GM19395 (cell line): ENCODE results near the gene EXOC3L1.

Source experiments
- ATAC-seq: cut with Tn5 transposase; IDR thresholded peaks from one replicate; pipeline ENCODE4 v1.9.1; 2021; ENCODE audit warnings: mild to moderate bottlenecking, moderate library complexity; ENCODE audit not compliant: unreplicated experiment

The EXOC3L1 gene

DNA sequence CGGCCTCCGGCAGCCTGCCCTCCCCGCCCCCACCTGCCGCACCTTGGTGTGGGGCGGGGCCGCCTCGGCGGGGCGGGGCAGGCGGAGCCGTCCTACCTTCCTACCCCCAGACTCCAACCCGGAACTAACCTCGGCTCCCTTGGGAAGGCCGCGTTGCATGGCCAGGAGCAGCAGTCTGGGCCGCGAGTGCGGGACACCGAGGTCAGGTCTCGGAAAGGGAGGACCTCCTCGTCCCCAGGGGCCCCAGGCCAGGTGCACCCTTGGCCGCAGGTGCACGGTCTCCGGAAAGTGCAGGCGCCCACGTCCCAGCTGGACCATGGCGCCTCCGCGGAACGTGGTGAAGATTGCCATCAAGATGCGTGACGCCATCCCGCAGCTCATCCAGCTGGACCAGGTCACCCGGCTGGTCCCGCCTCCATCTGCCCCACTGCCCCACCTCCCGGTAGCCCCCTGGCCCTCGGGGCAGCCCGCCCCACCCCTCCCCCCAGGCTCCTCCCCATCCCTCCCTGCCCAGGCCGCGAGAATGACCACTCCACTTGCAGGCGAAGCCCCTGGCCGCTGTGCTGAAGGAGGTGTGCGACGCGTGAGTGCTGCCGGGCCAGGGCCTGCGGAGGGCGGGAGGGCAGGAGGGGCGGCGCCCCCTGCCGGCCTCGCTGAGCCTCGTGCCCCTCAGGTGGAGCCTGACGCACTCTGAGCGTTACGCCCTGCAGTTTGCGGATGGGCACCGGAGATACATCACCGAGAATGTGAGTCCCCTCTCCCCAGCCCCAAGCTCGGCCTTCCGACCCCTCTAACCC is 9.3 kb upstream of the EXOC3L1 start, which contains the start of gene ELMO3:
Gene ELMO3, plus strand, starts transcription at position 121 of the 797 bp plus-strand sequence. Its CDS starts 196 bp downstream, at position 317.
- no peak for ATAC-seq

DNA sequence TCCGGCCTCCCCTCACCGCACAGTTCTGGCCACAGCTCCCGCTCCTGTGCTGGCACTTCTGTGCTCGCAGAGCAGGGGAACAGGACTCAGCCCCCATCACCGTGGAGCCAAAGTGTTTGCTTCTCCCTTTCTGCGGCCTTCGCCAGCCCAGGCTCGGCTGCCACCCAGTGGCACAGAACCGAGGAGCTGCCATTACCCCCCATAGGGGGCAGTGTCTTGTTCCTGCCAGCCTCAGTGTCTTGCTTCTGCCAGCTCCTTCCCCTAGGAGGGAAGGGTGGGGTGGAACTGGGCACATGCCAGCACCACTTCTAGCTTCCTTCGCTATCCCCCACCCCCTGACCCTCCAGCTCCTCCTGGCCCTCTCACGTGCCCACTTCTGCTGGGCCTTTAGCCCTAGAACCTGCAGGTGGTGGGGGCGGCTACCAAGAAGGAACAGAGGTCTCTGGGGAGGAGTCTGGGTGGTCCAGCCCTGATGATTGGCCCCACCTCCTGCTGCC is 8.3 kb upstream of the EXOC3L1 start:
- ATAC-seq: no peak

DNA sequence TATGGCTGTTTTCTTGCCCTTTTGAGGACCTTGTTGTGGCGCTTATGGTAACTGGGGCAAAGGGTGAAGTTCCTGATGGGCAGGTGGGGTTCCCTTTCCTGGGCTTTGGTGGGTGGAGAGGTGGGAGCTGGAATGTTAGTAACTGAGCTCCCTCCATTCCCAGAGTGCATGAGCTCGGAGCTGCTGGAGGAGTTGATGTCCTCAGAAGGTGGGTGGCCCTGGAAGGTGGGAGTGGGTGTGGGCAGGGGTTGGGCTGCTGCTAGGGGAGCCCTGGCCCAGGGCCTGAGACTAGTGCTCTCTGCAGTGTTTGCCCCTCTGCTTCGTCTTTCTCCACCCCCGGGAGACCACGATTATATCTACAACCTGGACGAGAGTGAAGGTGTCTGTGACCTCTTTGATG is 7.8 kb upstream of the EXOC3L1 start:
- ATAC-seq: no peak

DNA sequence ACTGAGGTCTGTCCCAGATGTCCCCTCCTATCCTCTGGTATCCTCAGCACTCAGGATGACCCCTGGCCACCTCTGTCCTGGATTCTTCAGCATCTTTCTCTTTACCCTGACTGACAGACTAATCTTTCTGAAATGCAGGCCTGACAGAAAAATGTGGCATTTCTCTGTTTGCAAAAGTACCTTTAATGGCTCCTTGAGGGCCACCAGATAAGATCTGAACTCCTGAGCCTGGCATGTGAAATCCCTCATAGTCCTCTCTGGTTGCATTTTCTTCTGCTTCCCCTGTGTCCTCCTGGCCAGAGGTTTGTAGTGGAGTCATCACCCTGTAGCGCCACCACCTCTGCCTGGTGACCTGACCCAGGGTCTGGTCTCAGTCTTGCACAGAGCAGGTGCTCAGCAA is 6.9 kb upstream of the EXOC3L1 start:
- ATAC-seq: no peak

DNA sequence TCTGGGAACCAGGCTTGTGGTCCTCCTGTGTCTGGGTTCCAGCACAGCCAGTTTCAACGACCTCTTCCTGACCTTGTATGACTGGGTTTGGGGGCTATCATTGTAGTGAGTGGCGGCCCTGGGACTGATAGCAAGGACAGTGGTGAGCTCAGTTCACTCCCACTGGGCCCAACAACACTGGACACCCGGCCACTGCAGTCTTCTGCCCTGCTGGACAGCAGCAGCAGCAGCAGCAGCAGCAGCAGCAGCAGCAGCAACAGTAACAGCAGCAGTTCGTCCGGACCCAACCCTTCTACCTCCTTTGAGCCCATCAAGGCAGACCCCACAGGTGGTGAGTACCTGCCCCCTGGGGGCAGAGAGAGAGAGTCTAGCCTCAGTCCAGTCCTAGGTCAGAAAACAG is 5.7 kb upstream of the EXOC3L1 start:
- no peak for ATAC-seq

DNA sequence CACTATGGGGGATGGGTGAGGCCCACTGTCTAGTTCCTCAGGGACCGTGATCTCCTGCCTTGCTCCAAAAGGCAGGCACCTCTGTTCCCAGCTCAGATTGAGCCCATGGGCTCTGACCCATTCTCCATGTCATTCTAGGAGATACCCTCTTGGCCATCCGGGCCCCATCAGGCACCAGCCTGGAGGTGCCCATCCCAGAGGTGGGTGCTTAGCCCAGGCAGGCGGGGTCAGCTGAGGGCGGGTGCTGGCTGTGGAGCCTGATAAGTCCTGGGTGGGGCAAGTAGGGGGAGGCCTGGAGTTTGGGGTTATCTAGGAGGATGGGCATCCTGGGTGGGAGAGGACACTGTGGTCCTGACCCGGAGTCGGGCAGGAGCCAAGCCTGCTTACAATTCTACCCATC is 4.3 kb upstream of the EXOC3L1 start:
- no peak for ATAC-seq

DNA sequence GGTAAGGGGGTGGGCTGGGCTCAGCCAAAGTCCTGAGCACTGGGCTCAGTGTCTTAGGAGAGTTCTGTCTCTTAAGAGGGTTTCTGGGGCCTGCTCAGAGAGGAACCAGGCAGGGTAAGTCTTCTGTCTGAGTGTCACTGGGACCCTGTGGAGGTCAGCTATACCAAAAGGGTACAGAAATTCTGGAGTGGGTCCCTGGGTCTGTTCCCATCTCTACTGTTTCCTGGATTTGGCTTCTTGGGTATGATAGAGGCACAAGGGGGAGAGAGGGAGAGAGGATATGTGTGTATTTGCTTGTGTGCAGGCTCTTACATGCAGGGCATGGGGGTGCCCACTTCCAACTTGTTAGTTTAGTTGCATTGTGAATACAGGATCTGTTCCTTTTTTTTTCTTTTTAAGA is 3.6 kb upstream of the EXOC3L1 start:
- ATAC-seq: no peak

DNA sequence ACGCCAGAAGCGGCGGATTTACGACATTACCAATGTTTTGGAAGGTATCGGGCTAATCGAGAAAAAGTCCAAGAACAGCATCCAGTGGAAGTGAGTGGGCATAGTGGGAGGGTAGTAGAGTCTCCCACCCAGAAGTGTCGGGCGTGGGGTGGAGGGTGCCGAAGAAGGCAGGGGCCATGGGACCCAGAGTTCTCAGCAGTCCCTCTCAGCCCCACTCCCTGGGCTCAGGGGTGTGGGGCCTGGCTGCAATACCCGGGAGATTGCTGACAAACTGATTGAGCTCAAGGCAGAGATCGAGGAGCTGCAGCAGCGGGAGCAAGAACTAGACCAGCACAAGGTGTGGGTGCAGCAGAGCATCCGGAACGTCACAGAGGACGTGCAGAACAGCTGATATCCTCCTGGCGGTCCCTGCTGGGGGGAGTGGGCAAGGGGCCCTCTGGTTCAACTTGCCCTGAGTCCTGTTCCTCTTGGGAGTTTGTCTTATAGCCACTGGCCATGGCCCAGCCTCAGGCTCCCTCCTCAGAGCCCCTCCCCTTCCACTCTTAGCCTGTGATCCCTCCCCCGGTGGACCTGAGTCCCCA is 2.9 kb upstream of the EXOC3L1 start:
- no peak for ATAC-seq

DNA sequence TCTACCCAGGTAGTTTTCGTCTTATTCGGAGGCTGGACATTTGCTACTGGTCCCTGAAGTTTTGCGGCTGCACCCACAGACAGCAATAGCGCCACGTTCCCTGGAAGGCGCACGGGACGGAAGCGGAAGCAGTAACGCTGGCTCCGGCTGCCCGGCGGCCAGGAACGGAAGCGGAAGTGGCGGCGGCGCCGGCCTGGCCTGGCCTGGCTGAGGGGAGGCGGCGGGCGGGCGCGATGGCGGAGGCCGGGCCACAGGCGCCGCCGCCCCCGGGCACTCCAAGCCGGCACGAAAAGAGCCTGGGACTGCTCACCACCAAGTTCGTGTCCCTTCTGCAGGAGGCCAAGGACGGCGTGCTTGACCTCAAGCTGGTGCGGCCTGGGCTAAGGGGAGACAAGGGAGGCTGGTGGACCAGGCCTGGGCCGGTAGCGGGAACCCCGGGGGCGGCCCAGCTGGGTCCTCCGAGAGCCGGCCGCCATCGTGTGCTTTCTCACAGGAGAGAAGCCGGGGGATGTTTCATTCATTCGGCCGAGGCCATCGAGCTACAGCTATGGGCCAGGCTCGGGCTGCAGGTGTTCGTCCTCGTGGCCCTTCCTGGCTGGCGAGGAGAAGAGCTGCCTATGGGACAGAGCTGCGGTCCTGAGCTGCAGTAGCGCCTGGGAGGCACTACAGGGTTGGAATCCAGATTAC is 2.2 kb upstream of the EXOC3L1 start, which contains the start of gene E2F4:
Gene E2F4, plus strand, starts transcription at position 161 of the 687 bp plus-strand sequence. Its CDS starts 73 bp downstream, at position 234.
- peak; percentile 84 for ATAC-seq

DNA sequence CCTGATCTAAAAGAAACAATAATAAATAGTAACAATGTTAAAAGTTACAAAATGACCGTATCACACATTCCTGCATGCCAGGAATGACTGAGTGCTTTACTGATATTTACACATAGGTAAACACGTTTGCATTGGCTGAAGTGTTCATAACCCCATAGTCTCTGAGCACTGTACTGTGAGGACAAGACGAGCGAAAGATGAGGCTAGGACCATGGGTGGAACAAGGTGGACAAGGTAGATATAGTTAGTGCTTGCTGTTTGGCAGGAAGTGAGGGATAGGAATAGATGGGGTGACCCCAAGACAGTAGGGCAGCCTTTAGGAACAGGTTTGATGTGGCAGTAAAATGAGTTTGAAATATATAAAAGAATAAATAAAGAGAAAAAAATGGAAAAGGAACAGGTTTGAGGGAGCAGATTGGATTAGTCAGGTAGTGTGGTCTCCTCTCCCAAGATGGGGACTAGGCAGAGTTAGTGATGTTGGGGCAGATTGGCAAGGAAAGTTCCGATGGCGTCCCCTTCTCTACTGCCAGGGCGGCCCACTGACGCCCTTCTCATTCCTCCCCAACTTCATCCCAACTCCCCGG is 1.6 kb upstream of the EXOC3L1 start:
- ATAC-seq: peak; percentile 4

DNA sequence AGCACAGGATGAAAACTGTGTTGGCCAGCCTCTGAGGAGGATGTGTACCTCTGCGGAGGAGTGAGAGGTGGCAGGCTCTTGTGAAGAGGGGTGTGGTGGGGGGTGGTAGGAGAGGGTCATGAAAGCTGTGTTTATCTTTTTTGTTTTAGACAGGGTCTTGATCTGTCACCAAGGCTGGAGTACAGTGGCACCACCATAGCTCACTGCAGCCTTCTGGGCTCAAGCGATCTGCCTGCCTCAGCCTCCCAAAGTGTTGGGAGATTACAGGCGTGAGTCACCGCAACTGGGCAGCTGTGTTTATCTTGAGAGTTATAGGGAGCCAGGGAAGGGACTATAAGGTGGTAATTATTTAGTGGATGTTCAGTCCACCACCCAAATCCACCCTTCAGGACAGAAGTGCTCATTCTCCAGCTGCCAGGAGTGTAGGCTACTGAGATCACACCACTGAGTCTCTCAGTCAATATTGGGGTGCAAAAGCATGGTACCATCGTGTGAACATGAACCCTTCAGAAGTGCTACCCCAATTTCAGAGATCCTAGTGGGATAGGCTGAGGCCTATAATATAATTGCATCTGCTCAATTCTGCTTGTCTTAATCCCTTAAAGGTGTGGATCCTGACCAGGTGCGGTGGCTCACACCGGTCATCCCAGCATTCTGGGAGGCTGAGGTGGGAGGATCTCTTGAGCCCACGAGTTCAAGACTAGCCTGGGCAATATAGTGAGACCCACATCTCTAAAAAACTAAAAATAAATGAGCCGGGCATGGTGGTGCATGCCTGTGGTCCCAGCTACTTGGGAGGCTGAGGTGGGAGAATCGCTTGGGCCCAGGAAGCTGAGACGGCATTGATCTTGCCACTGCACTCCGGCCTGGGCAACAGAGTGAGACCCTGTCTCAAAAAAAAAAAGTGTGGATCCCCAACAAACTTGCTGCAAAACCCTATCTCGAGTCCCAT is 788 bp upstream of the EXOC3L1 start:
- no peak for ATAC-seq

DNA sequence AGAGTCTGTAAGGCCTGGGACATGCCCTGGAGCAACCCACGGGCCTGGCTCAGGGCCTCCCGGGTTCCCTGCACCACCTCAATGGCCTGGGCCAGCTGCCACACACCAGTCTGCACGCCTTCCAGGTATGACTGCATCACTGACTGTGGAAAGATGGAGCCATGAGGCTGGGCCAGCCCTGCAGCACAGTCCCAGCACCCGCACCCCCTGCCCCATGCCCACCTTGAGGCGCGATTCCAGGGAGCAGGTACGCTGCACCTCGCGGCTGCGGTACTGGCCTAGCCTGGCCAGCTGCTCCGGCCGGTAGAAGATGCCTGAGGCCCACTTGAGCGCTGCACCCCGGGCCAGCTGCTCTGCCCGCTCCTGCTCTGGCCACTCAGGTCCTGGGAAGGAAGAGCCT is 1.1 kb downstream of the EXOC3L1 start:
- ATAC-seq: no peak

DNA sequence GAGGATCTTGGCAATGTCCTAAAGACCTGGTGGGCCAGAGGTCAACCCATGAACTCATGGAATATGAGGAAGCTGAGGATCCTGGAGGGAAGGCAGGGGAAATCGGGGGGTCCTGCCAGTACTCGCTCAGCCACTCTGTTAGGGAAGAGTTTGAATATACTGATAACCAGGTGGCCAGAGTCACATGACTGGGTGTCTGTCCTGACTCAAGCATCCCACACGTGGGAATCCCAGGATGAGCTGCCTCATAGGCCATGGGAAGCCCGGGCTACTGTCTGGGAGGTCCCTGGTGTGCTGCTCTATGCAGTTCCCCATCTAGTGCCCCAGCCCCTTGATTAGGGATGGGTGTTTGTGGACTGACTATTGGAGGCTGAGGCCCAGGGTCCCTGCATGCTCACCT is 1.6 kb downstream of the EXOC3L1 start:
- no peak for ATAC-seq

DNA sequence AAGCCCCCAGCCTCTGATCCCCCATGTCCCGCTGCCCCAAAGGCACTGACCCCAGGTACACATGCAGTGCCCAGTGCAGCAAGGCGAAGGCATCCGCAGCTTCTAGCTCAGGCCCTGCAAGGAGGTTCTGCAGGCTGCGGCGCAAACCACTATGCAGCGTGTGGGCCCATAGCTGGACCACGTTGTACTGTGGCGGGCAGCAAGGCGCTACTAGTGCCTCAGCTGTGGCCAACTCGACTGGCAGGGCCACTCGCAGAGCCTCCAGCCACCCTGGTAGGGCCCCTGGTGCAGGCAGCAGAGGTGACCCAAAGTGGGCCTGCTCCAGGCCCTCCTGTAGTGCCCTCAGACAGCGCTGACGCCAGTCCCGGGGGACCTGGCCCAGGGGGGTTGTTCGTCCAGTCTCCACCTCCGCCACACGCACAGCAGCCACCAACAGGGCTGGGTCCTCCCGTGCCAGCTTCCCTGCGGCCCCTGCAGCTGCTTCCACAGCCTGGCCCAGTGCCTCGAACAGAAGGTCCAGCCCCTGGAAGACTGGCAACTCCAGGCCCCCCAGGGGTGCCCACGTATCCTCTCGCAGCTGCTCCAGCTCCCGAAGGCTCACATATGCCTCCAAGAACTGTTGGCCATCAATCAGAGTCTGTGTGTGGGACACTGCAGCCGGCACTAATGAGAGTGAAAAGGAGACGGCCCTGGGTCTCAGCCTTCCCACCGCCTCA is 2.6 kb downstream of the EXOC3L1 start:
- ATAC-seq: no peak

DNA sequence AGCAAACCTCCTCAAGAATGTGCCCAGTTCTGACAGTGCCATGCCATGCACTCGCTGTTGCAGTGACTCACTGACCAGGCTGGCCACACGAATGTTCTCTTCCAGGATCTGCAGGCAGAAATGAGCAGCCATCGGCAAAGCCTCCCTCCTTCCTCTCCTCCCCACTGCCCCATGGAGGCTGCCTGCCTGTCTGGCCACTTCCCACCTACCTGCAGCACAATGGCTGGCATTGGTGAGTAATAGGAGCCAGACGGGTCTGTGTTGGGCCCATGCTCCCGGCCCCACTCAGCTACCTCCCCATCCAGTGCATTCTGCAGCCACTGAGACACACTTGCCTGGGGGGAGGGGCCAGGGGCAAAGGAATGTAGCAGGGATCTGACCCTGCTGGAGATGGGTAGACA is 3.4 kb downstream of the EXOC3L1 start:
- ATAC-seq: no peak

DNA sequence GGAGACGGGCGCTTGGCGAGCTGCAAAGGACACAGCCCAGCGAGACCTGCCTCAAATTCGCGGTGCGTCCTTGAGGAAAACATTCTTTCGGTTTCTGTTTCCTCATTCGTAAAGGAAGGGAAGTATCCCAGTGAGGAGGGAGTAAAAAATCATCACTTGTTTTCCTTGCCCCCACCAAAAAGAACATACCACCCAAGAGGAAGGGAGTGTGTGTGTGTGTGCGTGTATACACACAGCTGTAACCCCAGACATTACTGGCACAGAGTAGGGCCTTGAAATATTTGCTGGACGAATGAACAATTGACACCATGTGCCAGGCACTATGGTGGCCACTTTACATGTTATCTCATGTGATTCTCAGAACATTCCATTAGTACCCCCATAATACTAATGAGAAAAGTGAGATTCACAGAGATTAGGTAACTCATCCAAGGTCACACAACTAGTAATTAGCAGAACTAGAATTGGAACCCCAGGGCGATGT is 4.2 kb downstream of the EXOC3L1 start:
- no peak for ATAC-seq

DNA sequence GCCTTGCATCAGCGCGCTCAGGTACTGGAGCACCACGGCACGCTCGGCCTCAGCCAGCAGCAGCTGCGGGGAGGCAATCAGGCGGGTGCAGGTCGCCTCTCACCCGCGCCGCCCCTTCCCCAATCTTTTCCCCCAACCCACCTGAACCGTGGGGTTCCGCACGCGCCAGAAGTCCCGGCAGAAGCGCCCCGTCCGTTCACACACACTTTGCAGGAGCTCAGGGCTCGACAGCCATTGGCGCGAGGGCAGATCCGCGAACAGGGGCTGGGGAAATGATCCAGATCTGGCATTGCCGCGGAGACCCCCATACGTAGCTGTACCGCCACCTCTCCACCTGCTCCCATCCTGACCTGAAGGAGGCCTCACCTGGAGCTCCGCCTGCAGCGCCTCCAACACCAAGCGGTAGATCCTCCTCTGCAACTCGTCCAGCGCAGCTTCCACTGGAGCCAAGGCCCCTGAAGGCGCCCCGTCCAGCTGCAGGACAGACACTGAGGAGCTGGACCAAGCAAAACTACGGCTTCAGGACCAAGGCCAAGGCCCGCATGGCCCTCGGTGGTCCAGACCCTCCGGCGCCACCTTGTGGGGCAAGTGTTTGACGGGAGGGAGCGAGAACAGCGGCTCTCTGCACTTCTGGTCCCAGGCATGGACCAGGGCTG is 4.8 kb downstream of the EXOC3L1 start:
- ATAC-seq: no peak

DNA sequence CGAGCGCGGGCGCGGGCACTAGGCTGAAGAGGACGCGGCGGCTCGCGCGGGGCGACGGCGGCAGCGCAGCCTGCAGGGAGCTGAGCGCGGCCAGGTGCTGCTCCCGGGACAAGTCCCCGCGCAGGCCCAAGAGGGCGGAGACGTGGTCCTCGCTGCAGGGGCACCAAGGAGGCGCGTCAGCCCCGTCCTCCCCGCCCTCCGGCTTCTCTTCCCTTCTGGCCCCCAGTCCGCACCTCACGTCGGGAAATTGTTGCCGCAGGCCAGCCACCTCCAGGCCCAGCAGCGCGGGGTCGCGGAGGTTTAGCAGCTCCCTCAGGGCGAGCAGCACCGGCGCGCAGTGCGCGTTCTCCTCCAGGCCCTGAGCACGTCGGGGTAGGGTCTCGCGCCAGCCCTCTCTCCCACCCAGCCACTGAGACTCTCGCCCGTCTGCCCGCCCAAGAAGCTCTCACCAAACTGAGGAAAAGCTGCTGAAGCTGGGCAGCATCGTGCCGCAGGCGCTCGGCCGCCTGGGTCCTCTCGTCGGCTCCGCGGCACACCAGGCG is 5.4 kb downstream of the EXOC3L1 start:
- ATAC-seq: peak; percentile 9
